H9 (cell line): Measurements from ENCODE around the gene AFF1. TPM values are rescaled to one million over a fixed set of nuclear protein-coding genes. Genes with fewer than 3 reads are reported as not detected.

Experiments
- DNase-seq: peaks from one replicate; pipeline ENCODE4 v3.0.0-alpha.2; 2017
- H2AFZ ChIP-seq: one replicate; pipeline ENCODE4 v1.6.1; 2013; ENCODE audit warnings: mild to moderate bottlenecking, low read length, control low read depth, moderate library complexity
- H2AK5ac ChIP-seq: 2 replicates; pipeline ENCODE4 v1.6.1; 2013; ENCODE audit warnings: low read length, control low read depth, mixed read lengths; ENCODE audit not compliant: insufficient read length
- H2BK120ac ChIP-seq: one replicate; pipeline ENCODE4 v1.6.1; 2013; ENCODE audit warnings: low read depth, mild to moderate bottlenecking, low read length, control low read depth, inconsistent platforms; ENCODE audit not compliant: poor library complexity, severe bottlenecking
- H2BK12ac ChIP-seq: 2 replicates; pipeline ENCODE4 v1.6.1; 2013; ENCODE audit warnings: low read length, control low read depth, mixed read lengths, low read depth; ENCODE audit not compliant: insufficient read length
- H2BK15ac ChIP-seq: 2 replicates; pipeline ENCODE4 v1.6.1; 2013; ENCODE audit warnings: low read depth, low read length, control low read depth
- H2BK20ac ChIP-seq: one replicate; pipeline ENCODE4 v1.6.1; 2013; ENCODE audit warnings: low read depth, mild to moderate bottlenecking, low read length, control low read depth, inconsistent platforms; ENCODE audit not compliant: poor library complexity, severe bottlenecking
- H2BK5ac ChIP-seq: 2 replicates; pipeline ENCODE4 v1.6.1; 2013; ENCODE audit warnings: low read length, control low read depth, mixed read lengths; ENCODE audit not compliant: insufficient read length
- H3K14ac ChIP-seq: 2 replicates; pipeline ENCODE4 v1.6.1; 2013; ENCODE audit warnings: low read length, control low read depth; ENCODE audit not compliant: insufficient read depth
- H3K18ac ChIP-seq: 2 replicates; pipeline ENCODE4 v1.6.1; 2013; ENCODE audit warnings: low read depth, mild to moderate bottlenecking, mixed read lengths, low read length, control low read depth; ENCODE audit not compliant: insufficient read length
- H3K23ac ChIP-seq: 2 replicates; pipeline ENCODE4 v1.6.1; 2013; ENCODE audit warnings: low read length, control low read depth, mixed read lengths, low read depth; ENCODE audit not compliant: insufficient read length
- H3K23me2 ChIP-seq: 2 replicates; pipeline ENCODE4 v1.6.1; 2013; ENCODE audit warnings: low read depth, mild to moderate bottlenecking, mixed read lengths, low read length, control low read depth; ENCODE audit not compliant: insufficient read length, poor library complexity, severe bottlenecking
- H3K27ac ChIP-seq: 2 replicates; pipeline ENCODE4 v1.5.1; 2013; ENCODE audit warnings: low read length, control low read depth, mixed read lengths, low read depth; ENCODE audit not compliant: insufficient read length
- H3K27me3 ChIP-seq: 2 replicates; pipeline ENCODE4 v1.6.1; 2013; ENCODE audit warnings: low read length, control low read depth, inconsistent platforms; ENCODE audit not compliant: insufficient read depth
- H3K4ac ChIP-seq: 2 replicates; pipeline ENCODE4 v1.6.1; 2013; ENCODE audit warnings: low read depth, mild to moderate bottlenecking, control low read depth, inconsistent platforms, low read length, moderate library complexity
- H3K4me1 ChIP-seq: 2 replicates; pipeline ENCODE4 v1.6.1; 2013; ENCODE audit warnings: low read length, control low read depth, inconsistent platforms; ENCODE audit not compliant: insufficient read depth
- H3K4me2 ChIP-seq: 2 replicates; pipeline ENCODE4 v1.6.1; 2013; ENCODE audit warnings: low read length, control low read depth, mixed read lengths; ENCODE audit not compliant: insufficient read length, insufficient read depth
- H3K56ac ChIP-seq: 2 replicates; pipeline ENCODE4 v1.6.1; 2013; ENCODE audit warnings: low read depth, mild to moderate bottlenecking, mixed read lengths, low read length, control low read depth; ENCODE audit not compliant: insufficient read length
- H3K79me1 ChIP-seq: 2 replicates; pipeline ENCODE4 v1.6.1; 2013; ENCODE audit warnings: low read depth, mild to moderate bottlenecking, moderate library complexity, low read length, control low read depth, inconsistent platforms; ENCODE audit not compliant: insufficient read depth, poor library complexity, severe bottlenecking
- H3K79me2 ChIP-seq: 2 replicates; pipeline ENCODE4 v1.6.1; 2013; ENCODE audit warnings: low read length, control low read depth, inconsistent platforms; ENCODE audit not compliant: insufficient read depth
- H3K9ac ChIP-seq: 2 replicates; pipeline ENCODE4 v1.6.1; 2013; ENCODE audit warnings: low read length, control low read depth, mixed read lengths; ENCODE audit not compliant: insufficient read length; ENCODE audit errors: extremely low read depth
- H3K9me3 ChIP-seq: one replicate; pipeline ENCODE4 v1.6.1; 2013; ENCODE audit warnings: low read depth, low read length, inconsistent platforms; ENCODE audit not compliant: control insufficient read depth
- H3T11ph ChIP-seq: one replicate; pipeline ENCODE4 v1.6.1; 2013; ENCODE audit warnings: mild to moderate bottlenecking, low read length, control low read depth, inconsistent platforms
- H4K20me1 ChIP-seq: one replicate; pipeline ENCODE4 v1.6.1; 2013; ENCODE audit not compliant: control insufficient read depth, insufficient read length, insufficient read depth
- H4K5ac ChIP-seq: 2 replicates; pipeline ENCODE4 v1.6.1; 2013; ENCODE audit warnings: low read depth, mild to moderate bottlenecking, mixed read lengths, low read length, control low read depth; ENCODE audit not compliant: insufficient read length
- H4K8ac ChIP-seq: replicated peaks from 2 replicates; pipeline ENCODE4 v1.6.1; 2013; ENCODE audit warnings: low read length, control low read depth, mixed read lengths, low read depth; ENCODE audit not compliant: insufficient read length
- H4K91ac ChIP-seq: 2 replicates; pipeline ENCODE4 v1.6.1; 2013; ENCODE audit warnings: low read depth, mild to moderate bottlenecking, moderate library complexity, mixed read lengths, low read length, control low read depth; ENCODE audit not compliant: insufficient read length
- H3K27ac Mint-ChIP-seq, 3 experiments: 2 replicates in 2 of 3; 3 replicates in 1 of 3; pipeline ENCODE4 v1.8.0; 2020 to 2021; ENCODE audit warnings: mixed read lengths in 3 of 3, mild to moderate bottlenecking in 1 of 3, moderate library complexity in 1 of 3
- H3K27me3 Mint-ChIP-seq: 2 replicates; pipeline ENCODE4 v1.8.0; 2021; ENCODE audit warnings: low read depth, mild to moderate bottlenecking, moderate library complexity, mixed read lengths
- H3K36me3 Mint-ChIP-seq, 3 experiments: 2 replicates in 2 of 3; 3 replicates in 1 of 3; pipeline ENCODE4 v1.8.0; 2020 to 2021; ENCODE audit warnings: low read depth in 3 of 3, mixed read lengths in 3 of 3; ENCODE audit not compliant: insufficient read depth in 1 of 3
- H3K4me1 Mint-ChIP-seq, 2 experiments: 2 replicates each; pipeline ENCODE4 v1.8.0; 2020; ENCODE audit warnings: mixed read lengths in 2 of 2
- H3K4me3 Mint-ChIP-seq, 2 experiments: 2 replicates in 1 of 2; 3 replicates in 1 of 2; pipeline ENCODE4 v1.8.0; 2020 to 2021; ENCODE audit warnings: mild to moderate bottlenecking in 2 of 2, mixed read lengths in 2 of 2, moderate library complexity in 1 of 2
- H3K9me3 Mint-ChIP-seq, 2 experiments: 2 replicates in 1 of 2; 3 replicates in 1 of 2; pipeline ENCODE4 v1.8.0; 2020; ENCODE audit warnings: mild to moderate bottlenecking in 2 of 2, mixed read lengths in 2 of 2, moderate library complexity in 1 of 2
- CTCF ChIP-seq: fragments of 200-600 bp; sonication (generic); conservative IDR thresholded peaks from 3 replicates; pipeline ENCODE4 v1.8.0; 2021; ENCODE audit warnings: antibody characterized with exemption, mild to moderate bottlenecking
- WGBS: extraction: QIAGEN DNeasy Blood & Tissue Kit; methylation state at CpG from one replicate; pipeline ENCODE4 v1.1.7; 2013; ENCODE audit warnings: missing lambda C conversion rate, low lambda C conversion rate, mixed read lengths; ENCODE audit not compliant: insufficient read length; ENCODE audit errors: extremely low coverage; 5-methylcytosine and 5-hydroxymethylcytosine counted together
- total RNA-seq: library from RNA; stranded (reverse); gene quantifications from 2 replicates; pipeline ENCODE4 v1.2.1, GENCODE V29; 2021

AFF1 gene
- total RNA-seq, 1 experiment from 2014 or later = 74.5 TPM

- Mint-ChIP-seq H3K27me3 (no peaks in the 10 kb centered on the region), H3K36me3 (no peaks in the 10 kb centered on the region), H3K27ac (no peak overlapping the region; a peak in 1 of 7 replicates), H3K4me3 (no peak overlapping the region), H3K4me1 (peaks cover 74 to 77% of the 10 kb centered on the region in 2 experiments), H3K9me3 (no peaks in the 10 kb centered on the region)
- no peak for DNase-seq
- no peak overlapping the region for H3K4me2 ChIP-seq
- TF ChIP-seq CTCF = no peak
- H4K20me1 ChIP-seq = no peaks in the 10 kb centered on the region
- no peak overlapping the region for H3K27ac ChIP-seq
- H2BK20ac ChIP-seq = no peak overlapping the region
- H2AFZ ChIP-seq = no peak overlapping the region
- no peak overlapping the region for H3K23ac ChIP-seq
- no peak overlapping the region for H3K14ac ChIP-seq
- no peak overlapping the region for H2BK5ac ChIP-seq
- no peaks in the 10 kb centered on the region for H3K9me3 ChIP-seq
- peaks cover 22% of the 10 kb centered on the region; the same call in 1 of the 2 replicates for H3K79me2 ChIP-seq
- no peak overlapping the region for H3K4ac ChIP-seq
- peaks cover 13% of the 10 kb centered on the region for H3K23me2 ChIP-seq
- H4K91ac ChIP-seq = no peak overlapping the region
- no CpG with 5 or more reads among the region's 1 CpG for WGBS
- no peak overlapping the region for H3K18ac ChIP-seq
- no peaks in the 10 kb centered on the region for H3K27me3 ChIP-seq
- no peak overlapping the region for H2BK120ac ChIP-seq
- H4K5ac ChIP-seq = no peak overlapping the region
- H3K9ac ChIP-seq = no peak overlapping the region
- H2BK12ac ChIP-seq = no peak overlapping the region
- peaks cover 3% of the 10 kb centered on the region for H3K79me1 ChIP-seq
- H3K56ac ChIP-seq = no peak overlapping the region
- no peak overlapping the region for H2BK15ac ChIP-seq
- no peak overlapping the region for H3T11ph ChIP-seq
- peaks cover 7% of the 10 kb centered on the region; the same call in 1 of the 2 replicates for H3K4me1 ChIP-seq
- no peak overlapping the region for H2AK5ac ChIP-seq
- no peak overlapping the region for H4K8ac ChIP-seq
Observed at GRCh38 chr4:87010192-87010591, 75.4 kb downstream of the AFF1 start.
